Activated CD4-positive, alpha-beta T cell treated with anti-CD3 and anti-CD28 coated beads, Interleukin-2, amount 10 ng/mL, durations not matched to agents 24 days and 14 days (primary cell): ENCODE measurements around the gene ERP44. TPM values are rescaled to one million over a fixed set of nuclear protein-coding genes. Genes with fewer than 3 reads are reported as not detected.
"Not testable (repeated sequence)": the region's sequence is repeated elsewhere in the genome, so short reads cannot be mapped to it uniquely, and the experiment has no call there.

ENCODE experiments used
- DNase-seq: peaks from one replicate; pipeline ENCODE4 v3.0.0; 2022
- H3K27ac Mint-ChIP-seq: one replicate; pipeline ENCODE4 v1.8.0; 2022; ENCODE audit warnings: mild to moderate bottlenecking, mixed read lengths
- H3K27me3 Mint-ChIP-seq: one replicate; pipeline ENCODE4 v1.8.0; 2022; ENCODE audit warnings: mixed read lengths
- H3K36me3 Mint-ChIP-seq: one replicate; pipeline ENCODE4 v1.8.0; 2022; ENCODE audit warnings: low read depth, mild to moderate bottlenecking, mixed read lengths
- H3K4me1 Mint-ChIP-seq: one replicate; pipeline ENCODE4 v1.8.0; 2021; ENCODE audit warnings: mixed read lengths
- H3K4me3 Mint-ChIP-seq: one replicate; pipeline ENCODE4 v1.8.0; 2022; ENCODE audit warnings: mild to moderate bottlenecking, moderate library complexity, mixed read lengths
- H3K9me3 Mint-ChIP-seq: one replicate; pipeline ENCODE4 v1.8.0; 2021; ENCODE audit warnings: mixed read lengths
- intact Hi-C: fragments of 100-400 bp; cut with micrococcal nuclease; formaldehyde crosslinking; loops from one replicate; pipeline ENCODE4 v1.15.1; 2023
- total RNA-seq: library from RNA; stranded (reverse); gene quantifications from 2 replicates; pipeline ENCODE4 v1.2.3, GENCODE V29; 2022

The ERP44 gene
- 16.4 and 18.7 TPM in 2 replicates for total RNA-seq

DNA sequence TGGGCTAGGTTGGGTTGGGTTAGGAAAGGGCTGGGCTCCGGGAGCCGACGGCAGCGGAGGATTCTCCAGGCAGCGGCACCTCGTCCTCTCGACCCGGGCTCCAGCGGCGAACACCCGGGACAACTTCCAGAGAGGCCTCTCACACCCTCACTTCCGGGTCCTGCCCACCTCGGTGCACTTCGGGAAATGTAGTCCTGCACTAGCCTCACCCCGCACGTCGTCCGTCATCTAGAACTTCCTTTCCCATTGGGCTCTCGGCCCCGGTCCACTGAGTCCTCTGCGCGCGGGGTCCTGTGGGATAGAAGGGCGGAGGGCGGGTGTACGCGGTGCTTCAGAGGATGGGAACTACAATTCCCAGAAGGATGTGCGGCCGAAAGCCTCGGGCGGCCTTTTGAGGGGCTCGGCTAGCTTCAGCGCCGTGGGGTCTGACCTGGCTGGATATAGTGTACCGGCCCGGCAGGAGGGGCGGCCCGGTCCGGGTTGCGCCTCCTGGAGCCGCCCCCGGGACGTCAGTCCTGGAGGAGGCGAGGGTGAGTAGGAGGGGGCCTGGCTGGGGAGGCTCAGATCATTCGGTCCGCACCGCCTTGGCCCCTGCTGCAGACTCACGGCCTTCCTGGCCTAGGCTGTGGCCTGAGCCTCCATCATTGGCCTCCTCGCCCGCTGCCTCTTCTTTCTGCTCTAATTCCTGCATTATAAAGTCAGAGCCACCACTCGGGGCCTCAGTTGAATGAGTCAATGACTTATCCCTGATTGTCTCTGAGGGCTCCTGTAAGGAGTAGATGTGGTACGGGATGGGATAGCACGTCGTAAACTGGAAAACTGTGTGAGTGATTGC lies at the start of gene ERP44, which contains the start of gene INVS:
TSS of gene ERP44 (minus strand) at position 114 of the 835 bp plus-strand sequence. CDS start 160 bp downstream, outside the sequence.
TSS of gene INVS (plus strand) at position 357 of the 835 bp plus-strand sequence. CDS start 5,279 bp downstream, outside the sequence.
- H3K36me3 Mint-ChIP-seq = peaks cover 11% of the 10 kb centered on the region
- H3K27ac Mint-ChIP-seq = peak within 1 kb of the TSS; percentile 96
- no peaks in the 10 kb centered on the region for H3K9me3 Mint-ChIP-seq
- peak; percentile 99 for DNase-seq
- no peaks in the 10 kb centered on the region for H3K27me3 Mint-ChIP-seq
- H3K4me1 Mint-ChIP-seq = peaks cover 26% of the 10 kb centered on the region
- intact Hi-C loops = loop anchor here (1.0 to 10.0 kb wide), 7 partner anchors 15 to 1300 kb away; partner anchors contain the start of genes ALG2, MRPL50, NR4A3 and SEC61B
- peak within 1 kb of the TSS; percentile 100 for H3K4me3 Mint-ChIP-seq

DNA sequence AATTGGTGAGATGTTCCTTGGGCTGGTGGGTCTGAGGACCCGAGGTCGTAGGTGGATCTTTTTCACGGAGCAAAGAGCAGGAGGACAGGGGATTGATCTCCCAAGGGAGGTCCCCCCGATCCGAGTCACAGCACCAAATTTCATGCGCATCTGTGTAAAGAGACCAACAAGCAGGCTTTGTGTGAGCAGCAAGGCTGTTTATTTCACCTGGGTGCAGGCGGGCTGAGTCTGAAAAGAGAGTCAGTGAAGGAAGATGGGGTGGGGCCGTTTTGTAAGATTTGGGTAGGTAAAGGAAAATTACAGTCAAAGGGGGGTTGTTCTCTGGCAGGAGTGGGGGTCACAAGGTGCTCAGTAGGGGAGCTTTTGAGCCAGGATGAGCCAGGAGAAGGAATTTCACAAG lies 47.2 kb upstream of the ERP44 start:
- H3K4me3 Mint-ChIP-seq, DNase-seq, H3K27ac Mint-ChIP-seq, H3K36me3 Mint-ChIP-seq, H3K9me3 Mint-ChIP-seq, intact Hi-C loops, H3K27me3 Mint-ChIP-seq, H3K4me1 Mint-ChIP-seq: not testable (repeated sequence)

DNA sequence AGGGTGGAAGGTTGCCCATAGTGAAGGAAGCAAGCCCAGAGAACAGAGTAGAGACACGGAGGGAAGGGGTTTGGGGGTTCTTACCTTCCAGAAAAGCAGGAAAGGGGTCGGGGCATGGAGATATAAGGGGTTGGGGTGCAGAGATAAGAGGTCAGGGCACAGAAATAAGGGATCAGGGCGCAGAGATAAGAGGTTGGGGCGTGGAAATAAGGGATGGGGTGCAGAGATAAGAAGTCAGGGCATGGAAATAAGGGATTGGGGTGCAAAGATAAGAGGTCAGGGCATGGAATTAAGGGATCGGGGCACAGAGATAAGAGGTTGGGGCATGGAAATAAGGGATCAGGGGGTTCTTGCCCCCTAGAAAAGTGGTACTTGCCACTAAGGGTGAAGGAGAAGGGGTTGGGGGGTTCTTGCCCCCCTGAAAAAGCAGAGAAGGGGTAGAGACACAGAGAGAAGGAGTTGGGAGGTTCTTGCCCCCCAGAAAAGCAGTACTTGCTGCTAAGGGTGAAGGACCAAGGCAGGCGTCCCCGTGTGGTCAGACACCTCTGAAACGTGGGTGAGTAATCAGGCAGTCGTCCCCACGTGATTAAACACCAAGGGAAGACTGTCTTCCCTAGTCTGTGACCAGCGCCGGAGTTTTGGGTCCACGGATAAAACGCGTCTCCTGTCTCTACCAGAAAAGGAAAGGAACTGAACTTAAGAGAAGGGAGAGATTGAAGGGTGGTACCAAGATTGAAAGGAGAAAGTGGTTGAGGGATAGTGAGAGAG lies 46.6 kb upstream of the ERP44 start:
- DNase-seq, H3K9me3 Mint-ChIP-seq, intact Hi-C loops, H3K36me3 Mint-ChIP-seq, H3K4me1 Mint-ChIP-seq, H3K27me3 Mint-ChIP-seq, H3K4me3 Mint-ChIP-seq, H3K27ac Mint-ChIP-seq: not testable (repeated sequence)

DNA sequence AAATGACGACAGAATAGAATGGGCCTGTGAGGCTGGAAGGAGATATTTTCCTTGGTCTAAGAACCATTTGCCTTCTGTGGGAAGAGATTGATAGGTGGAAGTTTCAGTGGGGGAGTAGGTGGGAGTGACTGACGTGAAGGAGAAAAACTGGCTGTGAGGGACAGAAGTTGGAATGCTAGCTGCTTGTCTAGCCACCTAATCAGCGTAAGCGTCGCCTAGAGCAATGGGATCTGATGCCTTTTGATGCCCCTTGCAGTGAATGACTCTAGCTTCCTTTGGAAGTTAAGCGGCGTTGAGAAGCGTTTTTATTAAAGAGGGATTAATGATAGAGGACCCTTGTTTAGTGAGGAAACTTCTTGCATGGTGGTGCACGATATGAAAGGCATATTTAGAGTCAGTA lies 43.1 kb upstream of the ERP44 start:
- H3K27me3 Mint-ChIP-seq, H3K4me1 Mint-ChIP-seq, intact Hi-C loops, H3K27ac Mint-ChIP-seq, H3K4me3 Mint-ChIP-seq, H3K36me3 Mint-ChIP-seq, H3K9me3 Mint-ChIP-seq, DNase-seq: not testable (repeated sequence)

DNA sequence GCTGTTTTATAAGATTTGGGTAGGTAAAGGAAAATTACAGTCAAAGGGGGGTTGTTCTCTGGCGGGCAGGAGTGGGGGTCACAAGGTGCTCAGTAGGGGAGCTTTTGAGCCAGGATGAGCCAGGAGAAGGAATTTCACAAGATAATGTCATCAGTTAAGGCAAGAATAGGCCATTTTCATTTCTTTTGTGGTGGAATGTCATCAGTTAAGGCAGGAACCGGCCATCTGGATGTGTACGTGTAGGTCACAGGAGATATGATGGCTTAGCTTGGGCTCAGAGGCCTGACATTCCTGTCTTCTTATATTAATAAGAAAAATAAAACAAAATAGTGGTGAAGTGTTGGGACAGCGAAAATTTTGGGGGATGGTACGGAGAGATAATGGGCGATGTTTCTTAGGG lies 41.5 kb upstream of the ERP44 start:
- H3K4me3 Mint-ChIP-seq, DNase-seq, H3K27ac Mint-ChIP-seq, H3K4me1 Mint-ChIP-seq, H3K9me3 Mint-ChIP-seq, intact Hi-C loops, H3K27me3 Mint-ChIP-seq, H3K36me3 Mint-ChIP-seq: not testable (repeated sequence)

DNA sequence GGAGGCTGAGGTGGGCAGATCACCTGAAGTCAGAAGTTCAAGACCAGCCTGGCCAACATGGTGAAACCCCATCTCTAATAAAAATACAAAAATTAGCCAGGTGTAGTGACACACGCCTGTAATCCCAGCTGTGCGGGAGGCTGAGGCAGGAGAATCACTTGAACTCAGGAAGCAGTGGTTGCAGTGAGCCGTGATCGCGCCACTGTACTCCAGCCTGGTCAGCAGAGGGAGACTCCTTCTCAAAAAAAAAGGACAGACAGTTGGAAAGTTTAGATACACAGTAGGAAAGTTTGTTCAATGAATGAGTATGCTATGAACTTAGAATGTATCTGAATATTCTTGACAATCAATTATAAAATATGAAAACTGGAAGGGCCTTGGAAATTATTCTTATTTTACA lies 38.0 kb upstream of the ERP44 start:
- H3K9me3 Mint-ChIP-seq, H3K36me3 Mint-ChIP-seq, H3K4me1 Mint-ChIP-seq, H3K27ac Mint-ChIP-seq, H3K4me3 Mint-ChIP-seq, H3K27me3 Mint-ChIP-seq, intact Hi-C loops, DNase-seq: not testable (repeated sequence)

DNA sequence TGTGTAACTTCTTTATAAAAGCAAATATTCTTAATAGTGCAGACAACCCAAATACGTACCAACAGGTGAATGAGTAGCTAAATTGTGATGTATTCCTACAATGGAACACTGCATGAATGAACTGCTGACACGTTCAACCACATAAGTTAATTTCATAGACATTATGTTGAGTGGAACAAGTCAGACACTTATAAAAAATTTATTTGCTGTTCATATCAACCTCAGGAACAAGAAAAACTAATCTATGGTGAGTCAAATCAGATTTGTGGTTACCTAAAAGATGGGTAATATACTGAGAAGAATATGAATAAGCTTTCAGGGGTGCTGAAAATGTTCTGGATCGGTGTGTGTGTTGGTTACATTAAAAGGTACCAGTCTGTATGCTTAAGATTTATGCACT lies 35.9 kb upstream of the ERP44 start:
- DNase-seq = no peak
- Mint-ChIP-seq H3K27ac (no peak overlapping the region), H3K36me3 (peaks cover 4% of the 10 kb centered on the region), H3K4me3 (no peak overlapping the region), H3K4me1 (no peaks in the 10 kb centered on the region), H3K27me3 (no peaks in the 10 kb centered on the region), H3K9me3 (no peaks in the 10 kb centered on the region)
- intact Hi-C loops = no loop called here

DNA sequence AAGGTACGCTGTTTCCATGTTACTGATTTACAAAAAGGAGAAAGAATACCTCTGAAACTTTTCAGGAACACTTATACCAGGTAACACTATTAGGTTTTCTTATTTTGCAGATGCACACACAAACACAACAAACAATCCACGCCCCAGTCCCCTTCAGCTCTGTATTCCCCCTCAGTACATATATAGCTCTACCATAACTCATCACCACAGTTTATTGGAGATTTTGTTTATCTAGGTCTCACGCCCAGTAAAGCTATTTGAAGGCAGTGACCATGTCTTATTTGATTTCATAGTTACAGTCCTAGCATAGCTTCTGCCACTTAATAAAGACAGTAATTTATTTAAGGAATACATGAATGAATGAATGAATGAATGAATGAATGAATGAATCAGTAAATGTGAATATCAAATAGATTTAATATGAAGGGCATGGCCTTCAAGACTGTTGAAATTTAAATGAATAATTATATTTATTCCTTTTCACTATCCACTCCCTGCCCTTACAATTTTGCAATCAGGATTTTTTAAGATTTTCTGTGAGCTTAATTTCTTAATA lies 33.2 kb upstream of the ERP44 start:
- Mint-ChIP-seq H3K27ac (no peak overlapping the region), H3K9me3 (no peaks in the 10 kb centered on the region), H3K4me3 (no peak overlapping the region), H3K27me3 (no peaks in the 10 kb centered on the region), H3K4me1 (no peaks in the 10 kb centered on the region), H3K36me3 (peaks cover 7% of the 10 kb centered on the region)
- DNase-seq = no peak
- intact Hi-C loops = no loop called here

DNA sequence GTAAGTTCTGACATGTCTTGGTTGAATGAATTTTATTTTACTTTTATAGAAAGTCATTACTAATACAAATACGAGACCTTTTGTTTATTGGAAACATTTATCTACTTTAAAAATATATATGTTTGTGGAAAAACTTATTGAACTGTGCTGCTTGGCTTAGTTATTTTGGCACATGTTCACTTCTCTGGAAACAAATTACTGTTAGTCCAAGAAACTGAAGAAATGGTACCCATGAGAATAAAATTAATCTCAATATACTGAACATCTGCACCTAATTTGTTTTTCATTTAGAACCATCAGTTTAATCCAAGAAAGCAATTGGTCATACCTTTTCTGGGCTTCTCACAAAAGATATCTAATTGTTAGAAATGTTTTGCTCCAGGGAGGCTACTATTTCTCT lies 32.4 kb upstream of the ERP44 start:
- intact Hi-C loops = no loop called here
- H3K9me3 Mint-ChIP-seq = no peaks in the 10 kb centered on the region

DNA sequence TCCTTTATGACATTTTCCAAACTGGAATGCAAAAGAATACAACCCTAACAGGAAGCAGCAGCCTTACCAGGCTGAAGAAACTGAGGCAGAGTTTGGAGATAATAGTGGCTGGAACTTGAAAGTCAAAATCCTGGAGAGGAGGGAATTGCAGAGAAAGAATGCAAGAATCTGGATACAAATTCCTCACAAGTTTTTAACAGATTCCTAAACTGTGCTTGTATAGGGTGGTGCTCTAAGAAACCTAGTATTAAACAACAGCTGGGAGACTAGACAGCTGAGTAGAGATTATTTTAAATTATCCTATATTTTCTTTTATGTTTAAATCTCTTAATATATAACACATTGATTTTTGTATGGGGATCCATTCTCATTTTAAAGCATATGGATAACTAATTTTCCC lies 31.0 kb upstream of the ERP44 start:
- Mint-ChIP-seq H3K4me3 (no peak overlapping the region), H3K4me1 (no peaks in the 10 kb centered on the region), H3K9me3 (no peaks in the 10 kb centered on the region), H3K36me3 (peaks cover 13% of the 10 kb centered on the region), H3K27ac (no peak overlapping the region), H3K27me3 (no peaks in the 10 kb centered on the region)
- intact Hi-C loops = no loop called here
- DNase-seq = no peak

More for the DNA sequence above, 32.4 kb upstream of the ERP44 start:
- Mint-ChIP-seq H3K4me3 (no peak overlapping the region), H3K36me3 (peaks cover 9% of the 10 kb centered on the region), H3K27ac (no peak overlapping the region), H3K27me3 (no peaks in the 10 kb centered on the region), H3K4me1 (no peaks in the 10 kb centered on the region)
- no peak for DNase-seq

DNA sequence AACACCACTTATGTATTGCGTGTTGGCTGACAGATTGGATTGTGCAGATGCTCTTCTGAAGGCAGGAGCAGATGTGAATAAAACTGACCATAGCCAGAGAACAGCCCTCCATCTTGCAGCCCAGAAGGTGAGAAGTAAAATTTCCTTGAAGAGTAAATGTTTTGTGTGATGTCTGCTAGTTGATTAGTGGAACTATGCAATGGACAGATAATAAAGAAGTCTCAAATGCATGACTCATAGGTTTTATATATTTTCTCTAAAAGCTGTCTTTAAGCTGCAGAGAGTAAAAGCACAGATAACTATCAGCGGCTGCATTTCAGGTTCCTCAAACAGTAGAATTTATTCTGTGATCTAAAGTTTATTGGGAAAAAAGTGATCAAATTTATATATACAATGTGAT lies 27.6 kb upstream of the ERP44 start:
- Mint-ChIP-seq H3K9me3 (no peaks in the 10 kb centered on the region), H3K27ac (no peak overlapping the region), H3K36me3 (peaks cover 9% of the 10 kb centered on the region), H3K4me1 (no peaks in the 10 kb centered on the region), H3K27me3 (no peaks in the 10 kb centered on the region), H3K4me3 (no peak overlapping the region)
- intact Hi-C loops = no loop called here
- no peak for DNase-seq

DNA sequence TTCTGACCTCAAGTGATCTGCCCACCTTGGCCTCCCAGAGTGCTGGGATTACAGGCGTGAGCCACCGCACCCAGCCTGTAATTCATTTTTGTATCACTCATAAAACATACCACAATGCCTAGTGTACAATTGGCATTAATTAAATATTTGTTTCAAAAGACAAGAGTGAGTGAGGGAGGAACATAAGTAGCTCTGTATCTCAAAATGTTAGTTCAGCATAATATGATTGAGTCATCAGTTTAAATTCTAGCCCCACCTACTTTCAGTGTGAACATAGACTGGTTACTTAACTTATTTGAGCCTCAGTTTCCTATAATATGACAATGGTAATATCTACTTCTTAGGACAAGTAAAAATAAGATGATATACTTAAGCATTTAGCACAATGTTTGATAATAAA lies 27.1 kb upstream of the ERP44 start:
- Mint-ChIP-seq H3K36me3 (peaks cover 9% of the 10 kb centered on the region), H3K27ac (no peak overlapping the region), H3K27me3 (no peaks in the 10 kb centered on the region), H3K9me3 (no peaks in the 10 kb centered on the region), H3K4me3 (no peak overlapping the region), H3K4me1 (no peaks in the 10 kb centered on the region)
- intact Hi-C loops = no loop called here
- DNase-seq = no peak

DNA sequence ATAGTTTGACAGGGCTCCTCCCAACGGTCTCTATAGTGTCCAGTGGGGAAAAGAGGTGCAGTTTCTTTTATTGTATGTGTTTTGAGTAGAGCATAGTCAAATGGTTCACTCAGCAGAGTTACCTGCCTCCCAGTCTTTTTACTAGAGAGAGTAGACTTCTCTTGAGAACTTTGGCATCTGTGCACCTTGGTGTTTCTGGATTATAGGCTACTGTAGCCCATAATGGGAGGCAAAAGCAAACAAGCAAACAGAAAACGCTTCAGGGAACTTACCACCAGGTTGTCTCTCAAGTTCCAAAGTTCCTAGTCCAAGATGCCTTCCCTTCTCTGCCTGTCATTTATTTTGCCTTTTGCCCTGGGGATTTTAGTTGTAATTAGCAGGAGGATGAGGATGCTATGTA lies 26.4 kb upstream of the ERP44 start:
- Mint-ChIP-seq H3K4me1 (peaks cover 3% of the 10 kb centered on the region), H3K27me3 (no peaks in the 10 kb centered on the region), H3K9me3 (no peaks in the 10 kb centered on the region), H3K36me3 (peaks cover 9% of the 10 kb centered on the region), H3K27ac (no peak overlapping the region), H3K4me3 (no peak overlapping the region)
- intact Hi-C loops = no loop called here
- no peak for DNase-seq

DNA sequence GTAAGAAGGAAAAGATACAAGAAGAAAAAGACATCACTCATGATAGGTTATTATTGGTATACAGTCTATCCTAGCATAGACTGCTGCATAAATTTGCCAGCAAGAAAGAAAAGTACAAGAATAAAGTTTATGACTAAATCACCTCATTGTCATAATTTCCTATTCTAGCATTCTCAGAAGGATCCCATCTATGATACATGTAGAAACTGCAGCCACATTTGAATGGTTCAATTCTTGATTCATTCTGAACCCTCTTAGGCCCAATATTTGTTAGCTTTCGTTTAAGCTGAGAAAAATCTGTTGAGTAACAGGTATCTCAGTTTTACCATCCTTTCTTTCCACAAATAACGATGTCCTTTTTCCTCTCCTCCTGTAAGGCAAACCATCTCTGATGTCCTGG lies 21.5 kb upstream of the ERP44 start:
- H3K9me3 Mint-ChIP-seq = no peaks in the 10 kb centered on the region
- no peaks in the 10 kb centered on the region for H3K27me3 Mint-ChIP-seq
- H3K4me1 Mint-ChIP-seq = peaks cover 3% of the 10 kb centered on the region
- H3K27ac Mint-ChIP-seq = no peak overlapping the region
- no peak overlapping the region for H3K4me3 Mint-ChIP-seq
- peaks cover 7% of the 10 kb centered on the region for H3K36me3 Mint-ChIP-seq
- intact Hi-C loops = loop anchor here (5.0 kb wide), 1 partner anchor 93 kb away; no protein-coding TSS in a partner anchor
- DNase-seq = no peak
